CD14-positive monocyte (primary cell): ENCODE results near the gene MYL6B. TPM values are rescaled to one million over a fixed set of nuclear protein-coding genes. Genes with fewer than 3 reads are reported as not detected.

Source experiments
- DNase-seq, 3 donors: peaks; one replicate each; pipeline ENCODE4 v3.0.0-alpha.2; 2011 to 2022
- H2AFZ ChIP-seq: 2 replicates; pipeline ENCODE4 v1.6.0; 2012; ENCODE audit warnings: mild to moderate bottlenecking, low read depth, low read length, inconsistent platforms; ENCODE audit not compliant: insufficient read depth, poor library complexity, severe bottlenecking
- H3K27ac ChIP-seq, 2 donors: 1 replicate in 1 of 2; 2 replicates in 1 of 2; pipeline ENCODE4 v1.5.1; 2012 to 2013; ENCODE audit warnings: low read length in 2 of 2, control low read depth in 1 of 2, inconsistent platforms in 1 of 2, low read depth in 1 of 2, mild to moderate bottlenecking in 1 of 2
- H3K27me3 ChIP-seq, 2 donors: one replicate each; pipeline versions ENCODE4 v1.6.0 to v1.6.1; 2011 to 2013; ENCODE audit warnings: low read length in 2 of 2; ENCODE audit not compliant: control insufficient read depth in 2 of 2, insufficient read depth in 2 of 2
- H3K36me3 ChIP-seq, 2 donors: replicated peaks in 1 of 2; 1 replicate in 1 of 2; 2 replicates in 1 of 2; pipeline versions ENCODE4 v1.5.1 to v1.6.1; 2012 to 2013; ENCODE audit warnings: low read length in 2 of 2, control low read depth in 1 of 2, inconsistent platforms in 1 of 2, mild to moderate bottlenecking in 1 of 2; ENCODE audit not compliant: insufficient read depth in 2 of 2, control insufficient read depth in 1 of 2
- H3K4me1 ChIP-seq, 2 donors: 1 replicate in 1 of 2; 2 replicates in 1 of 2; pipeline versions ENCODE4 v1.5.1 to v1.6.1; 2012 to 2013; ENCODE audit warnings: low read length in 2 of 2, control low read depth in 1 of 2, inconsistent platforms in 1 of 2, mild to moderate bottlenecking in 1 of 2, moderate library complexity in 1 of 2; ENCODE audit not compliant: insufficient read depth in 2 of 2, control insufficient read depth in 1 of 2
- H3K4me2 ChIP-seq: replicated peaks from 2 replicates; pipeline ENCODE3; 2012; ENCODE audit warnings: low read length, moderate library complexity, mild to moderate bottlenecking; ENCODE audit not compliant: poor library complexity, severe bottlenecking; ENCODE audit errors: extremely low read depth
- H3K4me3 ChIP-seq, 3 experiments: fragments of 200-600 bp in 1 of 3; sonication (generic) in 1 of 3; replicated peaks in 1 of 3; 1 replicate in 2 of 3; 2 replicates in 1 of 3; pipeline ENCODE4 v1.5.1; 2011 to 2013; ENCODE audit warnings: low read length in 3 of 3, mild to moderate bottlenecking in 3 of 3, control low read depth in 2 of 3, low read depth in 2 of 3, inconsistent platforms in 1 of 3, moderate library complexity in 1 of 3
- H3K79me2 ChIP-seq: 2 replicates; pipeline ENCODE4 v1.6.0; 2012; ENCODE audit warnings: mild to moderate bottlenecking, control low read depth, inconsistent platforms, low read length, moderate library complexity; ENCODE audit not compliant: insufficient read depth
- H3K9ac ChIP-seq: 2 replicates; pipeline ENCODE4 v1.6.0; 2017; ENCODE audit warnings: low read length, mild to moderate bottlenecking; ENCODE audit not compliant: insufficient read depth, poor library complexity, severe bottlenecking
- H3K9me3 ChIP-seq, 2 donors: replicated peaks in 1 of 2; 1 replicate in 1 of 2; 2 replicates in 1 of 2; pipeline versions ENCODE4 v1.5.1 to v1.6.1; 2012 to 2013; ENCODE audit warnings: low read length in 2 of 2, control low read depth in 1 of 2; ENCODE audit not compliant: control insufficient read depth in 1 of 2, insufficient read depth in 1 of 2
- H4K20me1 ChIP-seq: 2 replicates; pipeline ENCODE4 v1.6.0; 2012; ENCODE audit warnings: mild to moderate bottlenecking, low read length, control low read depth, moderate library complexity; ENCODE audit not compliant: insufficient read depth
- H3K27ac Mint-ChIP-seq, 7 donors: one replicate each; pipeline ENCODE4 v1.8.0; 2020; ENCODE audit warnings: mild to moderate bottlenecking in 7 of 7, mixed read lengths in 7 of 7, moderate library complexity in 6 of 7, inconsistent platforms in 2 of 7
- H3K27me3 Mint-ChIP-seq, 3 donors: one replicate each; pipeline ENCODE4 v1.8.0; 2021 to 2022; ENCODE audit warnings: low read depth in 3 of 3, mild to moderate bottlenecking in 3 of 3, mixed read lengths in 3 of 3, moderate library complexity in 3 of 3, inconsistent platforms in 1 of 3
- H3K36me3 Mint-ChIP-seq, 2 donors: one replicate each; pipeline ENCODE4 v1.8.0; 2020; ENCODE audit warnings: mixed read lengths in 2 of 2, inconsistent platforms in 1 of 2, mild to moderate bottlenecking in 1 of 2
- H3K4me1 Mint-ChIP-seq: one replicate; pipeline ENCODE4 v1.8.0; 2020; ENCODE audit warnings: mild to moderate bottlenecking, mixed read lengths
- H3K4me3 Mint-ChIP-seq, 2 donors: one replicate each; pipeline ENCODE4 v1.8.0; 2020; ENCODE audit warnings: mild to moderate bottlenecking in 2 of 2, mixed read lengths in 2 of 2, moderate library complexity in 1 of 2
- H3K9me3 Mint-ChIP-seq, 7 donors: one replicate each; pipeline ENCODE4 v1.8.0; 2020 to 2022; ENCODE audit warnings: mixed read lengths in 7 of 7, mild to moderate bottlenecking in 6 of 7, moderate library complexity in 6 of 7, inconsistent platforms in 2 of 7
- WGBS: methylation state at CpG from one replicate; pipeline ENCODE4 v1.1.5; 2013; ENCODE audit warnings: missing lambda C conversion rate; ENCODE audit not compliant: insufficient coverage; 5-methylcytosine and 5-hydroxymethylcytosine counted together
- intact Hi-C, 2 donors: fragments of 100-400 bp; cut with micrococcal nuclease; formaldehyde crosslinking; loops; one replicate each; pipeline versions ENCODE4 v1.15.0 to v1.15.1; 2023
- polyA plus RNA-seq, 3 donors: library from polyadenylated mRNA; depleted of rRNA in 1 of 3; unstranded in 2 of 3; stranded (reverse) in 1 of 3; fragments of 300-500 nt in 2 of 3; fragments of >200 nt in 1 of 3; fragmentation: Illumina TruSeq in 2 of 3; gene quantifications; 1 replicate in 2 of 3; 2 replicates in 1 of 3; pipeline ENCODE4 v1.2.3, GENCODE V29; 2012 to 2021
- TF ChIP-seq, protein P1 (sequence below): fragments of 200-600 bp; IDR thresholded peaks from one replicate; pipeline ENCODE4 v1.8.0; 2022; ENCODE audit warnings: antibody characterized with exemption, mild to moderate bottlenecking

MYL6B gene
- polyA plus RNA-seq, 3 donors: 2.7 to 4.3 (median 4.1) TPM

DNA sequence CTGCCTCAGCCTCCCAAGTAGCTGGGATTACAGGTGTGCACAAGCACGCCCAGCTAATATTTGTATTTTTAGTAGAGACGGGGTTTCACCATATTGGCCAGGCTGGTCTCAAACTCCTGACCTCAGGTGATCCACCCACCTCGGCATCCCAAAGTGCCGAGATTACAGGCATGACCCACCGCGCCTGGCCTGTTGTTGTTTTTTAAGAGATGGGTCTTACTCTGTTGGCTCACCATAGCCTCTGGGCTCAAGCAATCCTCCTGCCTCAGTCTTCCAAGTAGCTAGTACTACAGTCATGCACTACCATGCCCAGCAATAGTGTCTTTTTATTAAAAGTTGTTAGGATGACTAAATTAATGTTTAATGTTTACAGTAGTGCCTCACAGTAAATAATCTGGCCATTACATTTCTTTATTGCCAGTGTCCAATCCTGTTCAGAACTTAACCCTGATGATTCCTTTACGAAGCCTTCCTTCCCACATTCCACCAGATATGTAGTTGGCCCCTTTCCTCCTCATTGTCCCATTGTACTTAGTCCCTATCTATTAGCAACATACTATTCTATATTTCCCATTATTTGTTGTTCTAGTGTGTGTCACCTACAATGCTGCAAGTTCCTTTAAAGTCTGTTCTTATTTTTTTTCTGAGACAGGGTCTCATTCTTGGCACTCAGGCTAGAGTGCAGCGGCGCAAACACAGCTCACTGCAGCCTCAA, 45.7 kb downstream of the MYL6B start:
- no peak overlapping the region for H2AFZ ChIP-seq
- H3K4me2 ChIP-seq: no peak overlapping the region
- no peak overlapping the region for H3K9ac ChIP-seq
- H3K79me2 ChIP-seq: no peaks in the 10 kb centered on the region
- Mint-ChIP-seq H3K36me3 (no peaks in the 10 kb centered on the region), H3K9me3 (no peaks in the 10 kb centered on the region), H3K27me3 (peaks cover 0 to 2% (median 0%) of the 10 kb centered on the region in 3 donors), H3K4me3 (no peak overlapping the region), H3K27ac (no peak overlapping the region), H3K4me1 (peaks cover 4% of the 10 kb centered on the region)
- no peaks in the 10 kb centered on the region for H3K9me3 ChIP-seq
- 100% methylated on average over 2 of the region's 9 CpGs for WGBS
- intact Hi-C loops: loop anchor here (10.0 kb wide), 2 partner anchors 57 to 267 kb away; partner anchors contain the start of genes SPRYD4 (in 2 of the 2) and ANKRD52 (in 1 of the 2)
- no peaks in the 10 kb centered on the region for H3K36me3 ChIP-seq
- H3K27ac ChIP-seq: no peak overlapping the region
- H4K20me1 ChIP-seq: no peaks in the 10 kb centered on the region
- no peaks in the 10 kb centered on the region for H3K4me1 ChIP-seq
- no peaks in the 10 kb centered on the region for H3K27me3 ChIP-seq
- H3K4me3 ChIP-seq: no peak overlapping the region
- TF ChIP-seq, protein P1, sequence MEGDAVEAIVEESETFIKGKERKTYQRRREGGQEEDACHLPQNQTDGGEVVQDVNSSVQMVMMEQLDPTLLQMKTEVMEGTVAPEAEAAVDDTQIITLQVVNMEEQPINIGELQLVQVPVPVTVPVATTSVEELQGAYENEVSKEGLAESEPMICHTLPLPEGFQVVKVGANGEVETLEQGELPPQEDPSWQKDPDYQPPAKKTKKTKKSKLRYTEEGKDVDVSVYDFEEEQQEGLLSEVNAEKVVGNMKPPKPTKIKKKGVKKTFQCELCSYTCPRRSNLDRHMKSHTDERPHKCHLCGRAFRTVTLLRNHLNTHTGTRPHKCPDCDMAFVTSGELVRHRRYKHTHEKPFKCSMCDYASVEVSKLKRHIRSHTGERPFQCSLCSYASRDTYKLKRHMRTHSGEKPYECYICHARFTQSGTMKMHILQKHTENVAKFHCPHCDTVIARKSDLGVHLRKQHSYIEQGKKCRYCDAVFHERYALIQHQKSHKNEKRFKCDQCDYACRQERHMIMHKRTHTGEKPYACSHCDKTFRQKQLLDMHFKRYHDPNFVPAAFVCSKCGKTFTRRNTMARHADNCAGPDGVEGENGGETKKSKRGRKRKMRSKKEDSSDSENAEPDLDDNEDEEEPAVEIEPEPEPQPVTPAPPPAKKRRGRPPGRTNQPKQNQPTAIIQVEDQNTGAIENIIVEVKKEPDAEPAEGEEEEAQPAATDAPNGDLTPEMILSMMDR: no peak
- DNase-seq: no peak

DNA sequence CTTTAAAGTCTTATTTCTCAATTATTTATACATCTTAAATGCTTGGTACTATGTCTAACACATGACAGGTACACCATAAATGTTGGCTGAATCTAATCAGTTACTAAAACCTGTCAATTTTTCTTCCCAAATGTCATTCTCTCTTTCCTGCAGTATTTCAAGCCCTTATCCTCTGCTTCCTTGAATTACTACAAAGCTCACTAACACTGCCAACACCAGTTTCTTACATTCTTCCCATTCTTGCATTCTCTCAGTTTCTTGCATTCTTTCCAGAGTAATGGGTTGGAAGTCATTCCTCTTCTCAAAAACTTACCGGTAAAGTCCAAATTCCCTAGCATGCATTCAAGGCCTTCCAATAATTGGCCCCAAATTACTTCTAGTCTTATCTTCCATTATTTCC, 46.4 kb downstream of the MYL6B start:
- H3K27me3 ChIP-seq: no peaks in the 10 kb centered on the region
- no peak overlapping the region for H3K9ac ChIP-seq
- H3K4me3 Mint-ChIP-seq: no peak overlapping the region
- H3K9me3 Mint-ChIP-seq: no peaks in the 10 kb centered on the region
- no peaks in the 10 kb centered on the region for H3K4me1 ChIP-seq
- H3K4me3 ChIP-seq: no peak overlapping the region
- no peak for DNase-seq
- TF ChIP-seq, protein P1: no peak
- no peaks in the 10 kb centered on the region for H3K4me1 Mint-ChIP-seq
- H3K79me2 ChIP-seq: no peaks in the 10 kb centered on the region
- no peak overlapping the region for H3K4me2 ChIP-seq
- H3K9me3 ChIP-seq: no peaks in the 10 kb centered on the region
- no peak overlapping the region for H3K27ac ChIP-seq
- H2AFZ ChIP-seq: no peak overlapping the region
- no peaks in the 10 kb centered on the region for H4K20me1 ChIP-seq
- no peaks in the 10 kb centered on the region for H3K36me3 Mint-ChIP-seq
- 100% methylated on average over 1 of the region's 1 CpG for whole genome bisulfite sequencing
- H3K36me3 ChIP-seq: peaks cover 0 to under 1% of the 10 kb centered on the region in 2 donors
- H3K27me3 Mint-ChIP-seq: peaks cover 0 to 2% (median 0%) of the 10 kb centered on the region in 3 donors
- intact Hi-C loops: loop anchor here (10.0 kb wide), 2 partner anchors 56 to 266 kb away; partner anchors contain the start of genes SPRYD4 (in 2 of the 2) and ANKRD52 (in 1 of the 2)
- no peak overlapping the region for H3K27ac Mint-ChIP-seq
